HEK293 (cell line): Measurements from ENCODE around the gene NCOR2.

ENCODE experiments used
- CTCF ChIA-PET: fragments of 350-600 bp; formaldehyde crosslinking; extraction: SDS; loops from one replicate; lab custom pipeline; 2021; ENCODE audit warnings: antibody characterized with exemption; lab: Yijun Ruan, JAX
- POLR2A ChIA-PET: fragments of 300-600 bp; formaldehyde crosslinking; extraction: SDS; loops from one replicate; lab custom pipeline; 2020; ENCODE audit warnings: antibody characterized with exemption, inconsistent platforms; lab: Yijun Ruan, JAX
- H3K27ac ChIP-seq: fragments of 200-500 bp; sonication (Bioruptor generic); 2 replicates; pipeline ENCODE4 v1.5.1; 2014; ENCODE audit warnings: low read depth, low read length, control low read depth, inconsistent platforms; ENCODE audit errors: extremely low read depth
- H3K36me3 ChIP-seq, 2 experiments: fragments of 200-500 bp in 1 of 2; sonication (Bioruptor generic) in 1 of 2; 1 replicate in 1 of 2; 2 replicates in 1 of 2; pipeline ENCODE4 v1.5.1; 2014 to 2017; ENCODE audit warnings: inconsistent platforms in 2 of 2, low read length in 2 of 2; ENCODE audit not compliant: control insufficient read depth in 2 of 2, insufficient read depth in 1 of 2
- H3K4me1 ChIP-seq: fragments of 200-500 bp; sonication (Bioruptor generic); 2 replicates; pipeline ENCODE4 v1.5.1; 2014; ENCODE audit warnings: mild to moderate bottlenecking, low read length, inconsistent platforms; ENCODE audit not compliant: control insufficient read depth, insufficient read depth
- H3K4me3 ChIP-seq: 2 replicates; pipeline ENCODE4 v1.5.1; 2011; ENCODE audit warnings: low read depth, mild to moderate bottlenecking, control low read depth, low read length, moderate library complexity
- H3K9me3 ChIP-seq: fragments of 200-500 bp; sonication (Bioruptor generic); 2 replicates; pipeline ENCODE4 v1.5.1; 2014; ENCODE audit warnings: low read depth, low read length, inconsistent platforms; ENCODE audit not compliant: control insufficient read depth, insufficient read depth
- EGR2 ChIP-seq: fragments of 450-650 bp; formaldehyde crosslinking; IDR thresholded peaks from 2 replicates; pipeline ENCODE4 v1.5.1; 2016; ENCODE audit warnings: low read depth, missing biosample characterization, missing genetic modification characterization
- GLIS1 ChIP-seq: fragments of 450-650 bp; formaldehyde crosslinking; IDR thresholded peaks from 2 replicates; pipeline ENCODE4 v1.5.1; 2016; ENCODE audit warnings: missing biosample characterization, missing genetic modification characterization
- PATZ1 ChIP-seq: fragments of 450-650 bp; formaldehyde crosslinking; IDR thresholded peaks from 2 replicates; pipeline ENCODE4 v1.5.1; 2016; ENCODE audit warnings: missing biosample characterization, missing genetic modification characterization
- WT1 ChIP-seq: fragments of 450-650 bp; formaldehyde crosslinking; IDR thresholded peaks from 2 replicates; pipeline ENCODE4 v1.5.1; 2016; ENCODE audit warnings: missing biosample characterization, missing genetic modification characterization
- ZFHX2 ChIP-seq: fragments of 450-650 bp; formaldehyde crosslinking; conservative IDR thresholded peaks from 2 replicates; pipeline ENCODE4 v1.5.1; 2016; ENCODE audit warnings: missing biosample characterization, missing genetic modification characterization
- ZIC2 ChIP-seq: fragments of 450-650 bp; formaldehyde crosslinking; IDR thresholded peaks from 2 replicates; pipeline ENCODE4 v1.5.1; 2016; ENCODE audit warnings: missing biosample characterization, missing genetic modification characterization
- ZNF10 ChIP-seq: fragments of 450-650 bp; formaldehyde crosslinking; IDR thresholded peaks from 2 replicates; pipeline ENCODE4 v1.5.1; 2017; ENCODE audit warnings: missing biosample characterization, missing genetic modification characterization
- ZNF398 ChIP-seq: fragments of 450-650 bp; formaldehyde crosslinking; IDR thresholded peaks from 2 replicates; pipeline ENCODE4 v1.5.1; 2017; ENCODE audit warnings: missing biosample characterization, missing genetic modification characterization
- ZNF560 ChIP-seq: fragments of 450-650 bp; formaldehyde crosslinking; IDR thresholded peaks from 2 replicates; pipeline ENCODE4 v1.5.1; 2017; ENCODE audit warnings: missing biosample characterization, missing genetic modification characterization, borderline replicate concordance
- ZNF571 ChIP-seq: fragments of 450-650 bp; formaldehyde crosslinking; IDR thresholded peaks from 2 replicates; pipeline ENCODE4 v1.5.0; 2017; ENCODE audit warnings: missing biosample characterization, missing genetic modification characterization
- ZNF843 ChIP-seq: fragments of 450-650 bp; formaldehyde crosslinking; IDR thresholded peaks from 2 replicates; pipeline ENCODE4 v1.5.1; 2016; ENCODE audit warnings: missing biosample characterization, missing genetic modification characterization
- ZSCAN23 ChIP-seq: fragments of 450-650 bp; formaldehyde crosslinking; IDR thresholded peaks from 2 replicates; pipeline ENCODE4 v1.5.1; 2016; ENCODE audit warnings: missing biosample characterization, missing genetic modification characterization
- TF ChIP-seq, protein P1 (sequence below): fragments of 450-650 bp; formaldehyde crosslinking; conservative IDR thresholded peaks from 2 replicates; pipeline ENCODE4 v1.5.1; 2016; ENCODE audit warnings: low read depth, missing biosample characterization, missing genetic modification characterization
- TF ChIP-seq, protein P2 (sequence below): fragments of 450-650 bp; formaldehyde crosslinking; IDR thresholded peaks from 2 replicates; pipeline ENCODE4 v1.5.1; 2017; ENCODE audit warnings: missing biosample characterization, missing genetic modification characterization
- TF ChIP-seq, protein P3 (sequence below): fragments of 450-650 bp; formaldehyde crosslinking; IDR thresholded peaks from 2 replicates; pipeline ENCODE4 v1.5.1; 2016; ENCODE audit warnings: missing biosample characterization, missing genetic modification characterization

The NCOR2 gene

DNA sequence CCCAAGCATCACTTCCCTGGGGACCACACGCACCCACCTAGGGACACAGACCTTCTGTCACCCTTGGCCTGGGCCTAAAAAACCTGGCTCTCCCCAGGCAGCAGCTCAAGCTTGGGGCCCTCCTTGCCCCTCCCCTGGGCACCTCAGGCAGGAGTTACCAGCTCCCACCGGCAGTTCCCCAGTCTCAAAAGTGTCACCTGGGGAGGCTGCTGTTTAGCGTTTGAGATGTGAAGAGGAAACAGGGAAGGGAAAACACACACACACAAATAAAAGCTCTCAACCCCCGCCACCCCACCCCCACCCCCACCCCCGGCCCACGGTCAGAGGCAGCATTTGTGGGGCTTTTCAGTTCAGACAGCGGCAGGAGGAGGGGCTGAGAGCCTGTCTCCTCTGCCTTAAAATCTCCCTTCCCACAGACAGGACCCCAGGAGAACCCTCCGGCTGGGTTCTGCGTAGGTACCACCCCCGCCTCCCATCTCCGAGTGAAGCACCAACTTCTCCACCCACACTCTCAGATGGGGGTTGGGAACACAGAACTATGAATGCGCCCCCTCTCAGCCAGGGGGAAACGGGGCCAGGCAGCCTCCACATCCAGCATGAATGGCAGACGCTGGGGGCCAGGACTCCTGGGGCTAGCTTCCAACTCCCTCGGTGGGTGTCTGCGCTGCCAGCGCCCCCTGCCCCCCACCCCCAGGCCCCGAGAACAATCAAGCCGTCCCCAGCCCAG lies 3.0 kb downstream of the NCOR2 start:
- CTCF ChIA-PET, result interaction anchor here (0.9 kb wide), 1 partner anchor 45 kb away, joined by 4 read pairs; no protein-coding TSS in a partner anchor
- POLR2A ChIA-PET, result interaction anchor here (0.9 kb wide), 1 partner anchor 46 kb away, joined by 3 read pairs; no protein-coding TSS in a partner anchor
- TF ChIP-seq PATZ1 (tag by site-specific recombination), result peak; percentile 16; the same call in 1 of the 2 replicates
- TF ChIP-seq ZNF843 (tag by site-specific recombination), result no peak
- TF ChIP-seq ZSCAN23 (tag by site-specific recombination), result no peak
- no peak for TF ChIP-seq ZNF571 (tag by site-specific recombination)
- peak; percentile 58 for TF ChIP-seq ZIC2
- TF ChIP-seq ZNF560, result no peak
- TF ChIP-seq GLIS1 (tag by site-specific recombination), result peak; percentile 93
- TF ChIP-seq ZNF398 (tag by site-specific recombination), result peak; percentile 61; the same call in 1 of the 2 replicates
- TF ChIP-seq ZNF10 (tag by site-specific recombination), result no peak
- TF ChIP-seq, protein P1, sequence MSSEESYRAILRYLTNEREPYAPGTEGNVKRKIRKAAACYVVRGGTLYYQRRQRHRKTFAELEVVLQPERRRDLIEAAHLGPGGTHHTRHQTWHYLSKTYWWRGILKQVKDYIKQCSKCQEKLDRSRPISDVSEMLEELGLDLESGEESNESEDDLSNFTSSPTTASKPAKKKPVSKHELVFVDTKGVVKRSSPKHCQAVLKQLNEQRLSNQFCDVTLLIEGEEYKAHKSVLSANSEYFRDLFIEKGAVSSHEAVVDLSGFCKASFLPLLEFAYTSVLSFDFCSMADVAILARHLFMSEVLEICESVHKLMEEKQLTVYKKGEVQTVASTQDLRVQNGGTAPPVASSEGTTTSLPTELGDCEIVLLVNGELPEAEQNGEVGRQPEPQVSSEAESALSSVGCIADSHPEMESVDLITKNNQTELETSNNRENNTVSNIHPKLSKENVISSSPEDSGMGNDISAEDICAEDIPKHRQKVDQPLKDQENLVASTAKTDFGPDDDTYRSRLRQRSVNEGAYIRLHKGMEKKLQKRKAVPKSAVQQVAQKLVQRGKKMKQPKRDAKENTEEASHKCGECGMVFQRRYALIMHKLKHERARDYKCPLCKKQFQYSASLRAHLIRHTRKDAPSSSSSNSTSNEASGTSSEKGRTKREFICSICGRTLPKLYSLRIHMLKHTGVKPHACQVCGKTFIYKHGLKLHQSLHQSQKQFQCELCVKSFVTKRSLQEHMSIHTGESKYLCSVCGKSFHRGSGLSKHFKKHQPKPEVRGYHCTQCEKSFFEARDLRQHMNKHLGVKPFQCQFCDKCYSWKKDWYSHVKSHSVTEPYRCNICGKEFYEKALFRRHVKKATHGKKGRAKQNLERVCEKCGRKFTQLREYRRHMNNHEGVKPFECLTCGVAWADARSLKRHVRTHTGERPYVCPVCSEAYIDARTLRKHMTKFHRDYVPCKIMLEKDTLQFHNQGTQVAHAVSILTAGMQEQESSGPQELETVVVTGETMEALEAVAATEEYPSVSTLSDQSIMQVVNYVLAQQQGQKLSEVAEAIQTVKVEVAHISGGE, result no peak
- peak; percentile 89 for TF ChIP-seq EGR2 (tag by site-specific recombination)
- TF ChIP-seq, protein P2, sequence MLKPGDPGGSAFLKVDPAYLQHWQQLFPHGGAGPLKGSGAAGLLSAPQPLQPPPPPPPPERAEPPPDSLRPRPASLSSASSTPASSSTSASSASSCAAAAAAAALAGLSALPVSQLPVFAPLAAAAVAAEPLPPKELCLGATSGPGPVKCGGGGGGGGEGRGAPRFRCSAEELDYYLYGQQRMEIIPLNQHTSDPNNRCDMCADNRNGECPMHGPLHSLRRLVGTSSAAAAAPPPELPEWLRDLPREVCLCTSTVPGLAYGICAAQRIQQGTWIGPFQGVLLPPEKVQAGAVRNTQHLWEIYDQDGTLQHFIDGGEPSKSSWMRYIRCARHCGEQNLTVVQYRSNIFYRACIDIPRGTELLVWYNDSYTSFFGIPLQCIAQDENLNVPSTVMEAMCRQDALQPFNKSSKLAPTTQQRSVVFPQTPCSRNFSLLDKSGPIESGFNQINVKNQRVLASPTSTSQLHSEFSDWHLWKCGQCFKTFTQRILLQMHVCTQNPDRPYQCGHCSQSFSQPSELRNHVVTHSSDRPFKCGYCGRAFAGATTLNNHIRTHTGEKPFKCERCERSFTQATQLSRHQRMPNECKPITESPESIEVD (tag by site-specific recombination), result no peak
- peak; percentile 97 for TF ChIP-seq ZFHX2 (tag by site-specific recombination)
- TF ChIP-seq WT1 (tag by site-specific recombination), result no peak
- TF ChIP-seq, protein P3, sequence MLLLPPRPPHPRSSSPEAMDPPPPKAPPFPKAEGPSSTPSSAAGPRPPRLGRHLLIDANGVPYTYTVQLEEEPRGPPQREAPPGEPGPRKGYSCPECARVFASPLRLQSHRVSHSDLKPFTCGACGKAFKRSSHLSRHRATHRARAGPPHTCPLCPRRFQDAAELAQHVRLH (tag by site-specific recombination), result no peak
- H3K27ac ChIP-seq, result no peak overlapping the region
- H3K4me3 ChIP-seq, result no peak overlapping the region
- no peaks in the 10 kb centered on the region for H3K9me3 ChIP-seq
- no peaks in the 10 kb centered on the region for H3K36me3 ChIP-seq
- H3K4me1 ChIP-seq, result peaks cover 5% of the 10 kb centered on the region
